Ureter (tissue), 1 donor: Measurements from ENCODE around the gene ZNF41. TPM values are rescaled to one million over a fixed set of nuclear protein-coding genes. Genes with fewer than 3 reads are reported as not detected.

Source experiments
- total RNA-seq: library from RNA; stranded (reverse); gene quantifications from one replicate; pipeline ENCODE4 v1.2.4, GENCODE V29; 2023
- donor health status: DM: yes; HTN: yes; CAD: no.

Gene ZNF41
- total RNA-seq, 1 donor from 2014 or later: 15.7 TPM

Other genes starting within 250 kb of the ZNF41 start
- 0.26 TPM for gene ZNF157, start 112.6 kb downstream of the ZNF41 start, total RNA-seq
- 68.5 TPM for gene ARAF, start 78.0 kb upstream of the ZNF41 start, total RNA-seq
- 279 TPM for gene TIMP1, start 99.2 kb upstream of the ZNF41 start, total RNA-seq
- gene SYN1, start 136.6 kb upstream of the ZNF41 start, total RNA-seq: 1.4 TPM
- 4.3 TPM for gene CFP, start 146.7 kb upstream of the ZNF41 start, total RNA-seq
- 33.0 TPM for gene ELK1, start 167.3 kb upstream of the ZNF41 start, total RNA-seq
- gene UXT, start 176.0 kb upstream of the ZNF41 start, total RNA-seq: 95.1 TPM